D341Med (cell line): Measurements from ENCODE around the gene ILF3.
A peak's percentile ranks its signal among the peaks of the same experiment; 100 is the strongest.

Source experiments
- DNase-seq: peaks from one replicate; pipeline ENCODE4 v3.0.0; 2012; ENCODE audit warnings: low spot score

The ILF3 gene

GRCh38 chr19:10695401-10696398, 41.6 kb downstream of the ILF3 start:
- DNase-seq: peak; percentile 95

GRCh38 chr19:10699650-10700335, 45.6 kb downstream of the ILF3 start:
- peak; percentile 56 for DNase-seq

- peak; percentile 83 for DNase-seq
Observed at GRCh38 chr19:10701955-10702525, 47.9 kb downstream of the ILF3 start.

GRCh38 chr19:10706990-10707389, 52.8 kb downstream of the ILF3 start:
- DNase-seq: peak; percentile 34

- DNase-seq: no peak
Observed at GRCh38 chr19:10707440-10707839, 53.3 kb downstream of the ILF3 start.

GRCh38 chr19:10708291-10708690, 54.1 kb downstream of the ILF3 start:
- no peak for DNase-seq

GRCh38 chr19:10712045-10712444, 57.9 kb downstream of the ILF3 start:
- no peak for DNase-seq

GRCh38 chr19:10712754-10713153, 58.6 kb downstream of the ILF3 start:
- no peak for DNase-seq

GRCh38 chr19:10713317-10713716, 59.2 kb downstream of the ILF3 start:
- DNase-seq: no peak

GRCh38 chr19:10717054-10717355, 62.9 kb downstream of the ILF3 start:
- no peak for DNase-seq

- peak; percentile 98 for DNase-seq
Observed at GRCh38 chr19:10717356-10718204, 63.4 kb downstream of the ILF3 start, which contains the start of gene DNM2. Gene DNM2 (plus strand): TSS chr19:10718079. CDS start chr19:10718243, 164 bp downstream.

GRCh38 chr19:10718205-10719196, 64.4 kb downstream of the ILF3 start:
- peak; percentile 74 for DNase-seq

- DNase-seq: no peak
Observed at GRCh38 chr19:10719466-10719961, 65.4 kb downstream of the ILF3 start.

- no peak for DNase-seq
Observed at GRCh38 chr19:10720607-10721125, 66.5 kb downstream of the ILF3 start.

- DNase-seq: no peak
Observed at GRCh38 chr19:10723591-10723990, 69.4 kb downstream of the ILF3 start.

- no peak for DNase-seq
Observed at GRCh38 chr19:10724573-10725071, 70.5 kb downstream of the ILF3 start.

- DNase-seq: no peak
Observed at GRCh38 chr19:10725415-10725814, 71.3 kb downstream of the ILF3 start.

- no peak for DNase-seq
Observed at GRCh38 chr19:10726268-10726667, 72.1 kb downstream of the ILF3 start.

- DNase-seq: no peak
Observed at GRCh38 chr19:10727685-10728201, 73.6 kb downstream of the ILF3 start.

- DNase-seq: no peak
Observed at GRCh38 chr19:10729411-10729810, 75.3 kb downstream of the ILF3 start.
